ENCODE results near the gene EHBP1L1. TPM values are rescaled to one million over a fixed set of nuclear protein-coding genes. Genes with fewer than 3 reads are reported as not detected.
A peak's percentile ranks its signal among the peaks of the same experiment; 100 is the strongest.

EHBP1L1 gene
- total RNA-seq, 1 experiment from 2014 or later: 105 TPM

GRCh38 chr11:65551572-65552387 is 24.1 kb upstream of the EHBP1L1 start:
- intact Hi-C loops (cut with micrococcal nuclease): no loop called here
- Histone ChIP-seq H3K36me3 (ENCODE audit: control insufficient read depth in 1 of 2, insufficient read depth in 2 of 2, low read length in 2 of 2) (peaks cover 5 to 12% of the 10 kb centered on the region in 2 experiments), H3K9me2 (ENCODE audit: insufficient read depth) (no peaks in the 10 kb centered on the region), H3K27ac (ENCODE audit: low read depth, low read length) (peak overlapping the region; percentile 70), H2AFZ (ENCODE audit: low read depth, low read length, poor library complexity, severe bottlenecking) (no peak overlapping the region), H3K4me3 (replicated peaks in 1 of 2; ENCODE audit: low read depth in 1 of 2, low read length in 2 of 2) (peak overlapping the region; percentile 34 to 50), H4K20me1 (ENCODE audit: insufficient read depth) (no peaks in the 10 kb centered on the region), H3K4me2 (ENCODE audit: low read length) (peak overlapping the region; percentile 78), H3K9me3 (ENCODE audit: control insufficient read depth in 1 of 2, insufficient read depth in 1 of 2, low read depth in 1 of 2, low read length in 2 of 2) (no peaks in the 10 kb centered on the region), H3K79me2 (ENCODE audit: insufficient read depth, low read length) (peaks cover 20% of the 10 kb centered on the region), H3K4me1 (ENCODE audit: control insufficient read depth in 1 of 2, insufficient read depth in 2 of 2, low read length in 2 of 2) (peaks cover 58 to 65% of the 10 kb centered on the region in 2 experiments), H3K9ac (ENCODE audit: low read length) (peak overlapping the region; percentile 40), H3K27me3 (ENCODE audit: insufficient read depth, low read length) (no peaks in the 10 kb centered on the region)
- TF ChIP-seq CTCF (IDR thresholded peaks at IDR 0.05 in 2 of 3, conservative IDR thresholded peaks at IDR 0.05 in 1 of 3; ENCODE audit: borderline replicate concordance in 1 of 3, insufficient read depth in 1 of 3, low read depth in 2 of 3, low read length in 2 of 3) (peak in 2 of 3 experiments; percentile 72 to 83; a peak in 4 of 6 replicates), POLR2AphosphoS5 (IDR thresholded peaks at IDR 0.05; ENCODE audit: low read depth, low read length) (0 out of 2 replicates have a peak, but pooled peaks have one; percentile 12), SIN3A (IDR thresholded peaks at IDR 0.05; ENCODE audit: low read depth) (no peak)
- DNase-seq (ENCODE audit: low read depth, low spot score): peak; percentile 64
- peak; percentile 43 for ATAC-seq
- ChIA-PET RAD21 (ENCODE audit: low non-redundant PET in 1 of 2, low total read pairs in 2 of 2, uncharacterized antibody in 2 of 2, unreplicated experiment in 2 of 2) (interaction anchor here in 1 of 2 experiments (0.6 to 1.5 kb wide), 2 partner anchors 9 to 12 kb away, joined by 3 to 5 read pairs; no protein-coding TSS in a partner anchor), POLR2A (interaction anchor here (0.8 to 2.0 kb wide), 8 partner anchors 9 to 219 kb away, joined by 3 to 7 read pairs (median 4); partner anchors contain the start of genes DPF2, NEAT1 and ZNRD2), CTCF (interaction anchor here (0.7 to 3.7 kb wide), 6 partner anchors 9 to 44 kb away, joined by 3 to 25 read pairs (median 4); partner anchors contain the start of gene ZNRD2)
- BruUV-seq (replicated peaks): no TSS peak
